Astrocyte (in vitro differentiated cells and primary cell): ENCODE data around the gene HSFX4. TPM values are rescaled to one million over a fixed set of nuclear protein-coding genes. Genes with fewer than 3 reads are reported as not detected.

Experiments used
- DNase-seq: peaks from one replicate; pipeline ENCODE4 v3.0.0-alpha.2; 2010; ENCODE audit warnings: low read depth
- FAIRE-seq: peaks from 2 replicates; lab custom pipeline; 2011; peaks lifted over from hg19 to GRCh38; lab: Jason Lieb, UNC
- H2AFZ ChIP-seq: 2 replicates; pipeline ENCODE4 v1.6.0; 2012; ENCODE audit warnings: low read depth, low read length, inconsistent platforms
- H3K27ac ChIP-seq: 2 replicates; pipeline ENCODE4 v1.5.1; 2011; ENCODE audit warnings: low read depth, low read length, inconsistent platforms
- H3K27me3 ChIP-seq: 2 replicates; pipeline ENCODE4 v1.6.0; 2011; ENCODE audit warnings: low read length, inconsistent platforms; ENCODE audit not compliant: insufficient read depth
- H3K36me3 ChIP-seq: 2 replicates; pipeline ENCODE4 v1.5.1; 2011; ENCODE audit warnings: low read length, inconsistent platforms; ENCODE audit not compliant: insufficient read depth
- H3K4me1 ChIP-seq: 2 replicates; pipeline ENCODE4 v1.5.1; 2011; ENCODE audit warnings: low read length, inconsistent platforms; ENCODE audit not compliant: insufficient read depth
- H3K4me2 ChIP-seq: 2 replicates; pipeline ENCODE4 v1.6.0; 2012; ENCODE audit warnings: low read length, inconsistent platforms
- H3K4me3 ChIP-seq: 2 replicates; pipeline ENCODE4 v1.5.1; 2011; ENCODE audit warnings: low read depth, mild to moderate bottlenecking, low read length, inconsistent platforms; ENCODE audit not compliant: insufficient read depth
- H3K79me2 ChIP-seq: 2 replicates; pipeline ENCODE4 v1.6.0; 2012; ENCODE audit warnings: mild to moderate bottlenecking, low read length, inconsistent platforms; ENCODE audit not compliant: insufficient read depth
- H3K9ac ChIP-seq: 2 replicates; pipeline ENCODE4 v1.6.0; 2012; ENCODE audit warnings: mild to moderate bottlenecking, low read length, inconsistent platforms
- H3K9me3 ChIP-seq: 2 replicates; pipeline ENCODE4 v1.5.1; 2012; ENCODE audit warnings: low read depth, mild to moderate bottlenecking, low read length, inconsistent platforms; ENCODE audit not compliant: insufficient read depth
- H4K20me1 ChIP-seq: 2 replicates; pipeline ENCODE4 v1.6.0; 2012; ENCODE audit warnings: low read length, inconsistent platforms; ENCODE audit not compliant: insufficient read depth
- H3K27ac Mint-ChIP-seq: one replicate; pipeline ENCODE4 v1.8.0; 2021; ENCODE audit warnings: mild to moderate bottlenecking, mixed read lengths; ENCODE audit not compliant: unreplicated experiment
- H3K27me3 Mint-ChIP-seq: one replicate; pipeline ENCODE4 v1.8.0; 2021; ENCODE audit warnings: low read depth, mixed read lengths; ENCODE audit not compliant: unreplicated experiment
- H3K36me3 Mint-ChIP-seq: one replicate; pipeline ENCODE4 v1.8.0; 2021; ENCODE audit warnings: low read depth, mixed read lengths; ENCODE audit not compliant: unreplicated experiment
- H3K4me1 Mint-ChIP-seq: one replicate; pipeline ENCODE4 v1.8.0; 2021; ENCODE audit warnings: low read depth, mixed read lengths; ENCODE audit not compliant: unreplicated experiment
- H3K4me3 Mint-ChIP-seq: one replicate; pipeline ENCODE4 v1.8.0; 2021; ENCODE audit warnings: mild to moderate bottlenecking, moderate library complexity, mixed read lengths; ENCODE audit not compliant: unreplicated experiment
- H3K9me3 Mint-ChIP-seq: one replicate; pipeline ENCODE4 v1.8.0; 2021; ENCODE audit warnings: mild to moderate bottlenecking, mixed read lengths; ENCODE audit not compliant: unreplicated experiment
- CTCF ChIP-seq: IDR thresholded peaks from 2 replicates; pipeline ENCODE4 v1.5.1; 2011; ENCODE audit warnings: low read depth, mild to moderate bottlenecking, inconsistent platforms, low read length, moderate library complexity; ENCODE audit not compliant: insufficient read depth
- EZH2 ChIP-seq: IDR thresholded peaks from 2 replicates; pipeline ENCODE4 v1.6.1; 2012; ENCODE audit warnings: mild to moderate bottlenecking, low read length, inconsistent platforms; ENCODE audit not compliant: insufficient read depth
- total RNA-seq: library from RNA; stranded (reverse); gene quantifications from 2 replicates; pipeline ENCODE4 v1.2.1, GENCODE V29; 2021

HSFX4 gene
- total RNA-seq, 1 donor from 2014 or later: not detected

- Histone ChIP-seq H3K27me3 (no peaks in the 10 kb centered on the region), H3K79me2 (no peaks in the 10 kb centered on the region), H3K9ac (no peak overlapping the region), H2AFZ (no peak overlapping the region), H3K4me1 (no peaks in the 10 kb centered on the region), H3K4me2 (no peak overlapping the region), H3K27ac (no peak overlapping the region), H3K4me3 (no peak overlapping the region), H3K36me3 (no peaks in the 10 kb centered on the region), H3K9me3 (no peaks in the 10 kb centered on the region), H4K20me1 (no peaks in the 10 kb centered on the region)
- no peak overlapping the region for H3K27ac Mint-ChIP-seq
- no peaks in the 10 kb centered on the region for H3K36me3 Mint-ChIP-seq
- H3K4me1 Mint-ChIP-seq: no peaks in the 10 kb centered on the region
- H3K27me3 Mint-ChIP-seq: no peaks in the 10 kb centered on the region
- H3K9me3 Mint-ChIP-seq: peaks cover 3% of the 10 kb centered on the region
- no peak for TF ChIP-seq EZH2
- no peak for TF ChIP-seq CTCF
- FAIRE-seq: no peak
- no peak for DNase-seq
- no peak overlapping the region for H3K4me3 Mint-ChIP-seq
Measured at GRCh38 chrX:149898554-149898953, 30.8 kb upstream of the HSFX4 start.

GRCh38 chrX:149903889-149904748, 25.3 kb upstream of the HSFX4 start:
- H2AFZ ChIP-seq: no peak overlapping the region
- H3K79me2 ChIP-seq: no peaks in the 10 kb centered on the region
- peak overlapping the region; percentile 79 for H3K27ac Mint-ChIP-seq
- DNase-seq (no peak), FAIRE-seq (no peak)
- H3K27ac ChIP-seq: no peak overlapping the region
- no peaks in the 10 kb centered on the region for H3K27me3 ChIP-seq
- H3K9me3 ChIP-seq: no peaks in the 10 kb centered on the region
- peaks cover 4% of the 10 kb centered on the region for H3K4me1 Mint-ChIP-seq
- no peaks in the 10 kb centered on the region for H3K27me3 Mint-ChIP-seq
- TF ChIP-seq CTCF: no peak
- H3K36me3 ChIP-seq: no peaks in the 10 kb centered on the region
- H3K36me3 Mint-ChIP-seq: no peaks in the 10 kb centered on the region
- no peaks in the 10 kb centered on the region for H4K20me1 ChIP-seq
- H3K9ac ChIP-seq: no peak overlapping the region
- H3K4me3 ChIP-seq: no peak overlapping the region
- no peaks in the 10 kb centered on the region for H3K9me3 Mint-ChIP-seq
- peak overlapping the region; percentile 54 for H3K4me2 ChIP-seq
- H3K4me3 Mint-ChIP-seq: no peak overlapping the region
- H3K4me1 ChIP-seq: no peaks in the 10 kb centered on the region

- Histone ChIP-seq H3K4me2 (no peak overlapping the region), H2AFZ (no peak overlapping the region), H3K9me3 (no peaks in the 10 kb centered on the region), H3K4me3 (no peak overlapping the region), H4K20me1 (no peaks in the 10 kb centered on the region), H3K27ac (no peak overlapping the region), H3K79me2 (no peaks in the 10 kb centered on the region), H3K9ac (no peak overlapping the region), H3K36me3 (no peaks in the 10 kb centered on the region), H3K27me3 (no peaks in the 10 kb centered on the region), H3K4me1 (no peaks in the 10 kb centered on the region)
- TF ChIP-seq EZH2: no peak
- no peak for TF ChIP-seq CTCF
- no peak overlapping the region for H3K4me3 Mint-ChIP-seq
- no peak for DNase-seq
- H3K27me3 Mint-ChIP-seq: no peaks in the 10 kb centered on the region
- peaks cover 4% of the 10 kb centered on the region for H3K4me1 Mint-ChIP-seq
- FAIRE-seq: no peak
- H3K27ac Mint-ChIP-seq: no peak overlapping the region
- no peaks in the 10 kb centered on the region for H3K36me3 Mint-ChIP-seq
- no peaks in the 10 kb centered on the region for H3K9me3 Mint-ChIP-seq
Measured at GRCh38 chrX:149908308-149908707, 21.1 kb upstream of the HSFX4 start.
